Heart left ventricle (tissue), 13 donors: ENCODE results near the gene LRPAP1.

ENCODE experiments used
- CTCF ChIP-seq, 12 donors: fragments of 200-600 bp; sonication (generic) in 4 of 12; IDR thresholded peaks; one replicate each; pipeline versions ENCODE4 v1.5.0 to v1.8.0; 2018 to 2022; ENCODE audit warnings: antibody characterized with exemption in 12 of 12, mild to moderate bottlenecking in 5 of 12
- POLR2A ChIP-seq, 2 donors: fragments of 450-650 bp; IDR thresholded peaks; one replicate each; pipeline ENCODE4 v1.6.1; 2017; ENCODE audit warnings: antibody characterized with exemption in 2 of 2, mild to moderate bottlenecking in 2 of 2, moderate library complexity in 2 of 2
- donor health status: ischemic (EF 13 %, LVEDD 7.1; RV severe dilation, severe dysfunction).
- donor health status: DM: no; HTN: yes; CAD: no.
- donor health status: DM: no; HTN: no; CAD: no.
- donor health status: ischemic (EF 25% LVEDD 6.9; RV normal size, moderate dysfunction).
- donor health status: ischemic (EF 25% LVEDD 5.7; RV mildly dilated, moderate dysfunction).
- donor health status: ischemic (EF 35%, LVEDD 5.7; RV mildly dilated, moderate dysfunction).
- donor health status: nonischemic (EF 11% LVEDD 7.7; RV severe dilation, severe dysfunction).
- donor health status: DM: yes; HTN: yes; CAD: no.
- donor health status: PGD.
- donor health status: ischemic (EF 29% LVEDD 5.4; RV normal size, mild dysfunction).
- donor health status: nonischemic (EF 23%, LVEDD 6.1; RV moderate dilation, normal function).

DNA sequence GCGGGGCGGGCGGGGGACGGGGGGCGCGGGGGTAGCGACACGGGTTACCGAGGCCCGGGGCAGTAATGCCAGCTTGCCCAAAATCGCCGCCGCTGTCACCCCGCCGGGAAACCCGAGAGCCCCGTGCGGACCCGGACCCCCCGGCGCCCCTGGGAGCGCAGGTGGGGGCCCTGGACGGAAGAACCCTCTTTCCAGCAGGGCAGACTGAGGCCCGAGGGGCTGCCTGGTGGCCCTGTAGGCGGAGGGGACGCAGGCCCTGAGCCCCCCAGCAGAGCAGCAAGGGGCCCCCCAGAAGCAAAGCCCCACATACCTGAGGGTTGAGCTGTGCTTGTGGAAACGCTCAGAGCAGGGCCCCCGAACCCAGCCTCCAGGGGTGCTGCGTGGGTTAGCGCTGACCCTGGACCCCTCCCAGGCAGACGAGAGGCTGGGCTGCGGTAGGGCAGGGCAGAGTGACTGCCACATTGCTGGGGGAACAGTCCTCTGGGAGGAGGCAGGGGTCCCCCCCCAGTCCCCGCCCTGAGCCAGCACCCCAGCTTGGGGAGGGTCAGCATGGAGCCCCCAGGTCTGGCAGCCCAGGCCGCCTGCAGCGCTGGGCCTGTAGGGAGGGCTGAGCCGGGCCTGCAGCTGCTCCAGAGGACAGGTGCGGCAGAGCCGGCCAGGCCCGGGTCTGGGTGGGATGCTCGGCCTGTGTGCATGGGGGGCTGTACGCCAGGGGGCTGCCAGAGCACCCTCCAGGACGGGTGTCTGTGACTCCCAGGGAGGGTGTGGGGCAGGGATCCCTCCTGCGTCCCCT is 68.5 kb downstream of the LRPAP1 start:
- TF ChIP-seq POLR2A (IDR thresholded peaks at IDR 0.05) (no peak), CTCF (IDR thresholded peaks at IDR 0.05) (no peak)
